H9 (cell line): ENCODE measurements around the gene SRP68. TPM values are rescaled to one million over a fixed set of nuclear protein-coding genes. Genes with fewer than 3 reads are reported as not detected.

Experiments
- DNase-seq: peaks from one replicate; pipeline ENCODE4 v3.0.0-alpha.2; 2017
- H2AFZ ChIP-seq: one replicate; pipeline ENCODE4 v1.6.1; 2013; ENCODE audit warnings: mild to moderate bottlenecking, low read length, control low read depth, moderate library complexity
- H2AK5ac ChIP-seq: 2 replicates; pipeline ENCODE4 v1.6.1; 2013; ENCODE audit warnings: low read length, control low read depth, mixed read lengths; ENCODE audit not compliant: insufficient read length
- H2BK120ac ChIP-seq: one replicate; pipeline ENCODE4 v1.6.1; 2013; ENCODE audit warnings: low read depth, mild to moderate bottlenecking, low read length, control low read depth, inconsistent platforms; ENCODE audit not compliant: poor library complexity, severe bottlenecking
- H2BK12ac ChIP-seq: 2 replicates; pipeline ENCODE4 v1.6.1; 2013; ENCODE audit warnings: low read length, control low read depth, mixed read lengths, low read depth; ENCODE audit not compliant: insufficient read length
- H2BK15ac ChIP-seq: 2 replicates; pipeline ENCODE4 v1.6.1; 2013; ENCODE audit warnings: low read depth, low read length, control low read depth
- H2BK20ac ChIP-seq: one replicate; pipeline ENCODE4 v1.6.1; 2013; ENCODE audit warnings: low read depth, mild to moderate bottlenecking, low read length, control low read depth, inconsistent platforms; ENCODE audit not compliant: poor library complexity, severe bottlenecking
- H2BK5ac ChIP-seq: 2 replicates; pipeline ENCODE4 v1.6.1; 2013; ENCODE audit warnings: low read length, control low read depth, mixed read lengths; ENCODE audit not compliant: insufficient read length
- H3K14ac ChIP-seq: 2 replicates; pipeline ENCODE4 v1.6.1; 2013; ENCODE audit warnings: low read length, control low read depth; ENCODE audit not compliant: insufficient read depth
- H3K18ac ChIP-seq: 2 replicates; pipeline ENCODE4 v1.6.1; 2013; ENCODE audit warnings: low read depth, mild to moderate bottlenecking, mixed read lengths, low read length, control low read depth; ENCODE audit not compliant: insufficient read length
- H3K23ac ChIP-seq: 2 replicates; pipeline ENCODE4 v1.6.1; 2013; ENCODE audit warnings: low read length, control low read depth, mixed read lengths, low read depth; ENCODE audit not compliant: insufficient read length
- H3K23me2 ChIP-seq: 2 replicates; pipeline ENCODE4 v1.6.1; 2013; ENCODE audit warnings: low read depth, mild to moderate bottlenecking, mixed read lengths, low read length, control low read depth; ENCODE audit not compliant: insufficient read length, poor library complexity, severe bottlenecking
- H3K27ac ChIP-seq: 2 replicates; pipeline ENCODE4 v1.5.1; 2013; ENCODE audit warnings: low read length, control low read depth, mixed read lengths, low read depth; ENCODE audit not compliant: insufficient read length
- H3K27me3 ChIP-seq: 2 replicates; pipeline ENCODE4 v1.6.1; 2013; ENCODE audit warnings: low read length, control low read depth, inconsistent platforms; ENCODE audit not compliant: insufficient read depth
- H3K4ac ChIP-seq: 2 replicates; pipeline ENCODE4 v1.6.1; 2013; ENCODE audit warnings: low read depth, mild to moderate bottlenecking, control low read depth, inconsistent platforms, low read length, moderate library complexity
- H3K4me1 ChIP-seq: 2 replicates; pipeline ENCODE4 v1.6.1; 2013; ENCODE audit warnings: low read length, control low read depth, inconsistent platforms; ENCODE audit not compliant: insufficient read depth
- H3K4me2 ChIP-seq: 2 replicates; pipeline ENCODE4 v1.6.1; 2013; ENCODE audit warnings: low read length, control low read depth, mixed read lengths; ENCODE audit not compliant: insufficient read length, insufficient read depth
- H3K56ac ChIP-seq: 2 replicates; pipeline ENCODE4 v1.6.1; 2013; ENCODE audit warnings: low read depth, mild to moderate bottlenecking, mixed read lengths, low read length, control low read depth; ENCODE audit not compliant: insufficient read length
- H3K79me1 ChIP-seq: 2 replicates; pipeline ENCODE4 v1.6.1; 2013; ENCODE audit warnings: low read depth, mild to moderate bottlenecking, moderate library complexity, low read length, control low read depth, inconsistent platforms; ENCODE audit not compliant: insufficient read depth, poor library complexity, severe bottlenecking
- H3K79me2 ChIP-seq: 2 replicates; pipeline ENCODE4 v1.6.1; 2013; ENCODE audit warnings: low read length, control low read depth, inconsistent platforms; ENCODE audit not compliant: insufficient read depth
- H3K9ac ChIP-seq: 2 replicates; pipeline ENCODE4 v1.6.1; 2013; ENCODE audit warnings: low read length, control low read depth, mixed read lengths; ENCODE audit not compliant: insufficient read length; ENCODE audit errors: extremely low read depth
- H3K9me3 ChIP-seq: one replicate; pipeline ENCODE4 v1.6.1; 2013; ENCODE audit warnings: low read depth, low read length, inconsistent platforms; ENCODE audit not compliant: control insufficient read depth
- H3T11ph ChIP-seq: one replicate; pipeline ENCODE4 v1.6.1; 2013; ENCODE audit warnings: mild to moderate bottlenecking, low read length, control low read depth, inconsistent platforms
- H4K20me1 ChIP-seq: one replicate; pipeline ENCODE4 v1.6.1; 2013; ENCODE audit not compliant: control insufficient read depth, insufficient read length, insufficient read depth
- H4K5ac ChIP-seq: 2 replicates; pipeline ENCODE4 v1.6.1; 2013; ENCODE audit warnings: low read depth, mild to moderate bottlenecking, mixed read lengths, low read length, control low read depth; ENCODE audit not compliant: insufficient read length
- H4K8ac ChIP-seq: replicated peaks from 2 replicates; pipeline ENCODE4 v1.6.1; 2013; ENCODE audit warnings: low read length, control low read depth, mixed read lengths, low read depth; ENCODE audit not compliant: insufficient read length
- H4K91ac ChIP-seq: 2 replicates; pipeline ENCODE4 v1.6.1; 2013; ENCODE audit warnings: low read depth, mild to moderate bottlenecking, moderate library complexity, mixed read lengths, low read length, control low read depth; ENCODE audit not compliant: insufficient read length
- H3K27ac Mint-ChIP-seq, 3 experiments: 2 replicates in 2 of 3; 3 replicates in 1 of 3; pipeline ENCODE4 v1.8.0; 2020 to 2021; ENCODE audit warnings: mixed read lengths in 3 of 3, mild to moderate bottlenecking in 1 of 3, moderate library complexity in 1 of 3
- H3K27me3 Mint-ChIP-seq: 2 replicates; pipeline ENCODE4 v1.8.0; 2021; ENCODE audit warnings: low read depth, mild to moderate bottlenecking, moderate library complexity, mixed read lengths
- H3K36me3 Mint-ChIP-seq, 3 experiments: 2 replicates in 2 of 3; 3 replicates in 1 of 3; pipeline ENCODE4 v1.8.0; 2020 to 2021; ENCODE audit warnings: low read depth in 3 of 3, mixed read lengths in 3 of 3; ENCODE audit not compliant: insufficient read depth in 1 of 3
- H3K4me1 Mint-ChIP-seq, 2 experiments: 2 replicates each; pipeline ENCODE4 v1.8.0; 2020; ENCODE audit warnings: mixed read lengths in 2 of 2
- H3K4me3 Mint-ChIP-seq, 2 experiments: 2 replicates in 1 of 2; 3 replicates in 1 of 2; pipeline ENCODE4 v1.8.0; 2020 to 2021; ENCODE audit warnings: mild to moderate bottlenecking in 2 of 2, mixed read lengths in 2 of 2, moderate library complexity in 1 of 2
- H3K9me3 Mint-ChIP-seq, 2 experiments: 2 replicates in 1 of 2; 3 replicates in 1 of 2; pipeline ENCODE4 v1.8.0; 2020; ENCODE audit warnings: mild to moderate bottlenecking in 2 of 2, mixed read lengths in 2 of 2, moderate library complexity in 1 of 2
- WGBS: extraction: QIAGEN DNeasy Blood & Tissue Kit; methylation state at CpG from one replicate; pipeline ENCODE4 v1.1.7; 2013; ENCODE audit warnings: missing lambda C conversion rate, low lambda C conversion rate, mixed read lengths; ENCODE audit not compliant: insufficient read length; ENCODE audit errors: extremely low coverage; 5-methylcytosine and 5-hydroxymethylcytosine counted together
- total RNA-seq: library from RNA; stranded (reverse); gene quantifications from 2 replicates; pipeline ENCODE4 v1.2.1, GENCODE V29; 2021
- TF ChIP-seq, protein P1 (sequence below): fragments of 200-600 bp; sonication (generic); conservative IDR thresholded peaks from 3 replicates; pipeline ENCODE4 v1.8.0; 2021; ENCODE audit warnings: antibody characterized with exemption, mild to moderate bottlenecking

Gene SRP68
- total RNA-seq, 1 experiment from 2014 or later = 86.1 TPM

DNA sequence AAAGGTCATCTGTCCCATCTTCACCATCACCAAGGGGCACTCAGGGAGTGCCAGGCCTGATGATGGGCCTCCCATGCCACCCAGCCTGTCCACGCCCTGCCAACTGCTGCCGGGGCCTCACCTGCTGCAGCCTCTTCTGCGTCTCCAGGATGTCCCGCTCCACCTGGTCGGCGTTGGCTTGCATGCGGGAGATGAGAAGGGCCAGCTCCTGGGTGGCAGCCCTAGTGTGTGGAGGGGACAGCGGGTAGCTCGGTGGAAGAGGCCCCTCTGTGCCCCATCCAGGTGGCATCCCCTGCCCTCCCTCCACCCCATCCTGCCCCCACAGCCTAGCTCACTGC is 48.4 kb downstream of the SRP68 start:
- Histone ChIP-seq H4K20me1 (no peaks in the 10 kb centered on the region), H3K79me2 (no peaks in the 10 kb centered on the region), H3K4ac (no peak overlapping the region), H3K14ac (no peak overlapping the region), H2BK15ac (no peak overlapping the region), H3K18ac (no peak overlapping the region), H4K8ac (no peak overlapping the region), H3K56ac (no peak overlapping the region), H2AK5ac (no peak overlapping the region), H2BK120ac (no peak overlapping the region), H2AFZ (no peak overlapping the region), H2BK5ac (no peak overlapping the region), H3K4me2 (no peak overlapping the region), H3K27me3 (no peaks in the 10 kb centered on the region), H3K23ac (no peak overlapping the region), H3K9ac (no peak overlapping the region), H3K4me1 (no peaks in the 10 kb centered on the region; the same call in 1 of the 2 replicates), H3K9me3 (no peaks in the 10 kb centered on the region), H2BK12ac (no peak overlapping the region), H3K79me1 (no peaks in the 10 kb centered on the region), H3T11ph (no peak overlapping the region), H2BK20ac (no peak overlapping the region), H3K23me2 (no peaks in the 10 kb centered on the region), H4K91ac (no peak overlapping the region), H4K5ac (no peak overlapping the region), H3K27ac (no peak overlapping the region)
- TF ChIP-seq, protein P1, sequence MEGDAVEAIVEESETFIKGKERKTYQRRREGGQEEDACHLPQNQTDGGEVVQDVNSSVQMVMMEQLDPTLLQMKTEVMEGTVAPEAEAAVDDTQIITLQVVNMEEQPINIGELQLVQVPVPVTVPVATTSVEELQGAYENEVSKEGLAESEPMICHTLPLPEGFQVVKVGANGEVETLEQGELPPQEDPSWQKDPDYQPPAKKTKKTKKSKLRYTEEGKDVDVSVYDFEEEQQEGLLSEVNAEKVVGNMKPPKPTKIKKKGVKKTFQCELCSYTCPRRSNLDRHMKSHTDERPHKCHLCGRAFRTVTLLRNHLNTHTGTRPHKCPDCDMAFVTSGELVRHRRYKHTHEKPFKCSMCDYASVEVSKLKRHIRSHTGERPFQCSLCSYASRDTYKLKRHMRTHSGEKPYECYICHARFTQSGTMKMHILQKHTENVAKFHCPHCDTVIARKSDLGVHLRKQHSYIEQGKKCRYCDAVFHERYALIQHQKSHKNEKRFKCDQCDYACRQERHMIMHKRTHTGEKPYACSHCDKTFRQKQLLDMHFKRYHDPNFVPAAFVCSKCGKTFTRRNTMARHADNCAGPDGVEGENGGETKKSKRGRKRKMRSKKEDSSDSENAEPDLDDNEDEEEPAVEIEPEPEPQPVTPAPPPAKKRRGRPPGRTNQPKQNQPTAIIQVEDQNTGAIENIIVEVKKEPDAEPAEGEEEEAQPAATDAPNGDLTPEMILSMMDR = no peak
- Mint-ChIP-seq H3K4me3 (no peak overlapping the region), H3K9me3 (no peaks in the 10 kb centered on the region), H3K27ac (no peak overlapping the region), H3K36me3 (no peaks in the 10 kb centered on the region), H3K27me3 (peaks cover 5% of the 10 kb centered on the region; the same call in 1 of the 2 replicates), H3K4me1 (peaks cover 2 to 7% of the 10 kb centered on the region in 2 experiments; a peak in 3 of 4 replicates)
- no peak for DNase-seq
- no CpG with 5 or more reads among the region's 9 CpGs for WGBS
